IMR-90 (cell line): ENCODE results near the gene RAP2A. TPM values are rescaled to one million over a fixed set of nuclear protein-coding genes. Genes with fewer than 3 reads are reported as not detected.

ENCODE experiments used
- ATAC-seq: fragments of 200-7000 bp; cut with Tn5 transposase; 2 replicates; pipeline ENCODE4 v1.9.1; 2020; ENCODE audit warnings: low read depth, mild to moderate bottlenecking, moderate library complexity
- BruUV-seq: library from RNA; stranded (reverse); fragments of 400-500 nt; replicated peaks from 2 replicates; lab custom pipeline; 2021; lab: Mats Ljungman, UMichigan
- CTCF ChIA-PET: fragments of 300-600 bp; formaldehyde crosslinking; extraction: SDS; loops from one replicate; lab custom pipeline; 2021; ENCODE audit warnings: antibody characterized with exemption; lab: Yijun Ruan, JAX
- POLR2A ChIA-PET: fragments of 300-600 bp; sonication (Branson Sonifier 250); formaldehyde crosslinking; loops from one replicate; lab custom pipeline; 2022; ENCODE audit warnings: antibody characterized with exemption; ENCODE audit not compliant: unreplicated experiment; lab: Charles Lee
- DNase-seq: peaks from one replicate; pipeline ENCODE4 v3.0.0; 2013
- H2AFZ ChIP-seq: replicated peaks from 2 replicates; pipeline ENCODE3; 2013; ENCODE audit warnings: low read length, mild to moderate bottlenecking; ENCODE audit not compliant: poor library complexity
- H2AK5ac ChIP-seq: 2 replicates; pipeline ENCODE4 v1.6.1; 2013; ENCODE audit warnings: low read depth, low read length, inconsistent platforms
- H2AK9ac ChIP-seq: replicated peaks from 2 replicates; pipeline ENCODE3; 2013; ENCODE audit warnings: mild to moderate bottlenecking, low read depth, low read length, moderate library complexity; ENCODE audit not compliant: poor library complexity
- H2BK120ac ChIP-seq: 2 replicates; pipeline ENCODE4 v1.6.1; 2013; ENCODE audit warnings: low read depth, low read length, inconsistent platforms
- H2BK15ac ChIP-seq: 3 replicates; pipeline ENCODE4 v1.6.1; 2013; ENCODE audit warnings: low read depth, low read length, inconsistent platforms
- H2BK20ac ChIP-seq: 2 replicates; pipeline ENCODE4 v1.6.1; 2013; ENCODE audit warnings: low read depth, mild to moderate bottlenecking, inconsistent platforms, low read length, moderate library complexity
- H2BK5ac ChIP-seq: 2 replicates; pipeline ENCODE4 v1.6.1; 2013; ENCODE audit warnings: mild to moderate bottlenecking, low read depth, low read length, inconsistent platforms; ENCODE audit not compliant: poor library complexity, severe bottlenecking
- H3K14ac ChIP-seq: replicated peaks from 2 replicates; pipeline ENCODE4 v1.6.1; 2013; ENCODE audit warnings: low read depth, low read length, inconsistent platforms
- H3K18ac ChIP-seq: 2 replicates; pipeline ENCODE4 v1.6.1; 2013; ENCODE audit warnings: low read depth, low read length, control low read depth
- H3K23ac ChIP-seq: 2 replicates; pipeline ENCODE4 v1.6.1; 2013; ENCODE audit warnings: low read depth, low read length, inconsistent platforms
- H3K27ac ChIP-seq: 2 replicates; pipeline ENCODE4 v1.5.1; 2013; ENCODE audit warnings: mild to moderate bottlenecking, control low read depth, low read length; ENCODE audit not compliant: insufficient read depth
- H3K27me3 ChIP-seq: 2 replicates; pipeline ENCODE4 v1.6.1; 2013; ENCODE audit warnings: low read length; ENCODE audit not compliant: control insufficient read depth, insufficient read depth
- H3K36me3 ChIP-seq: 2 replicates; pipeline ENCODE4 v1.6.1; 2013; ENCODE audit warnings: low read length, mixed read lengths; ENCODE audit not compliant: control insufficient read depth, insufficient read depth
- H3K4ac ChIP-seq: 2 replicates; pipeline ENCODE4 v1.6.1; 2013; ENCODE audit warnings: low read depth, low read length, inconsistent platforms
- H3K4me1 ChIP-seq: 2 replicates; pipeline ENCODE4 v1.6.1; 2013; ENCODE audit warnings: low read length, mixed read lengths; ENCODE audit not compliant: control insufficient read depth, insufficient read depth
- H3K4me2 ChIP-seq: 2 replicates; pipeline ENCODE4 v1.6.1; 2013; ENCODE audit warnings: low read depth, mild to moderate bottlenecking, control low read depth, low read length, moderate library complexity
- H3K4me3 ChIP-seq: 2 replicates; pipeline ENCODE4 v1.5.1; 2013; ENCODE audit warnings: low read depth, mild to moderate bottlenecking, control low read depth, low read length, moderate library complexity; ENCODE audit not compliant: insufficient read depth
- H3K56ac ChIP-seq: 2 replicates; pipeline ENCODE4 v1.6.1; 2013; ENCODE audit warnings: low read length, inconsistent platforms; ENCODE audit not compliant: insufficient read depth; ENCODE audit errors: extremely low read depth
- H3K79me1 ChIP-seq, 2 experiments: 2 replicates each; pipeline ENCODE4 v1.6.1; 2013; ENCODE audit warnings: low read length in 2 of 2, inconsistent platforms in 1 of 2, low read depth in 1 of 2
- H3K9ac ChIP-seq: 2 replicates; pipeline ENCODE4 v1.6.1; 2013; ENCODE audit warnings: low read depth, low read length, control low read depth
- H3K9me1 ChIP-seq: 2 replicates; pipeline ENCODE4 v1.6.1; 2013; ENCODE audit warnings: low read length, inconsistent platforms; ENCODE audit not compliant: insufficient read depth
- H3K9me3 ChIP-seq: 2 replicates; pipeline ENCODE4 v1.6.1; 2013; ENCODE audit warnings: low read length; ENCODE audit not compliant: control insufficient read depth, insufficient read depth
- H4K20me1 ChIP-seq: 2 replicates; pipeline ENCODE4 v1.6.1; 2013; ENCODE audit warnings: low read length, inconsistent platforms; ENCODE audit not compliant: insufficient read depth
- H4K5ac ChIP-seq: 2 replicates; pipeline ENCODE4 v1.6.1; 2013; ENCODE audit warnings: mild to moderate bottlenecking, low read depth, low read length, control low read depth
- H4K8ac ChIP-seq, 2 experiments: 2 replicates each; pipeline ENCODE4 v1.6.1; 2013; ENCODE audit warnings: low read depth in 2 of 2, low read length in 2 of 2, control low read depth in 1 of 2, inconsistent platforms in 1 of 2
- H4K91ac ChIP-seq: 2 replicates; pipeline ENCODE4 v1.6.1; 2013; ENCODE audit warnings: low read depth, low read length, inconsistent platforms; ENCODE audit not compliant: insufficient read depth
- BHLHE40 ChIP-seq: fragments of 150-350 bp; IDR thresholded peaks from 2 replicates; pipeline ENCODE4 v1.6.1; 2016; ENCODE audit warnings: mild to moderate bottlenecking, low read depth, low read length
- CHD1 ChIP-seq: IDR thresholded peaks from 2 replicates; pipeline ENCODE4 v1.6.1; 2012; ENCODE audit warnings: low read depth, low read length, improper control_type of control experiment
- MAFK ChIP-seq: IDR thresholded peaks from 2 replicates; pipeline ENCODE4 v1.6.1; 2012; ENCODE audit warnings: low read depth, low read length, improper control_type of control experiment
- MAZ ChIP-seq: IDR thresholded peaks from 2 replicates; pipeline ENCODE4 v1.6.1; 2012; ENCODE audit warnings: low read depth, mild to moderate bottlenecking, low read length, improper control_type of control experiment, moderate library complexity, borderline replicate concordance
- MXI1 ChIP-seq: IDR thresholded peaks from 2 replicates; pipeline ENCODE4 v1.6.1; 2012; ENCODE audit warnings: low read depth, mild to moderate bottlenecking, low read length, moderate library complexity, borderline replicate concordance
- NFE2L2 ChIP-seq: fragments of 150-350 bp; IDR thresholded peaks from 2 replicates; pipeline ENCODE4 v1.6.1; 2016; ENCODE audit warnings: low read depth, mild to moderate bottlenecking, low read length
- POLR2A ChIP-seq: IDR thresholded peaks from 2 replicates; pipeline ENCODE4 v1.6.1; 2012; ENCODE audit warnings: mild to moderate bottlenecking, low read depth, low read length
- RAD21 ChIP-seq: IDR thresholded peaks from 2 replicates; pipeline ENCODE4 v1.6.1; 2012; ENCODE audit warnings: low read length, improper control_type of control experiment
- RCOR1 ChIP-seq: IDR thresholded peaks from 2 replicates; pipeline ENCODE4 v1.6.1; 2012; ENCODE audit warnings: mild to moderate bottlenecking, low read length, improper control_type of control experiment; ENCODE audit not compliant: insufficient replicate concordance
- RFX5 ChIP-seq: IDR thresholded peaks from 2 replicates; pipeline ENCODE4 v1.8.0; 2012; ENCODE audit warnings: low read depth, mild to moderate bottlenecking, low read length, moderate library complexity
- SMC3 ChIP-seq: fragments of 150-350 bp; IDR thresholded peaks from 2 replicates; pipeline ENCODE4 v1.6.1; 2016; ENCODE audit warnings: low read depth, mild to moderate bottlenecking, antibody characterized with exemption, low read length, moderate library complexity
- WGBS, 2 experiments: methylation state at CpG; one replicate each; pipeline versions ENCODE4 v1.1.5 to v1.1.7; 2013; ENCODE audit warnings: missing lambda C conversion rate in 2 of 2; ENCODE audit not compliant: insufficient read length in 1 of 2; ENCODE audit errors: extremely low coverage in 2 of 2; 5-methylcytosine and 5-hydroxymethylcytosine counted together
- dilution Hi-C: fragments of 300-500 bp; cut with HindIII; formaldehyde crosslinking; loops from one replicate; pipeline ENCODE4 v1.14.3; 2018; ENCODE audit warnings: low sequenced_read_pairs; ENCODE audit not compliant: unreplicated experiment
- in situ Hi-C: fragments of 300-500 bp; cut with MboI; formaldehyde crosslinking; loops from 3 replicates; pipeline ENCODE4 v1.14.3; 2019; ENCODE audit warnings: low sequenced_read_pairs, inconsistent platforms, mixed read lengths
- intact Hi-C: fragments of 100-400 bp; cut with micrococcal nuclease; formaldehyde crosslinking; loops from 2 replicates; pipeline ENCODE4 v1.10.0; 2022
- polyA plus RNA-seq, 3 experiments: library from polyadenylated mRNA; depleted of rRNA; stranded (reverse); fragments of >200 nt; gene quantifications; 2 replicates each; pipeline ENCODE4 v1.2.3, GENCODE V29; 2012; ENCODE audit warnings: low replicate concordance in 1 of 3
- total RNA-seq: library from RNA; depleted of rRNA; stranded (reverse); fragments of >200 nt; gene quantifications from 2 replicates; pipeline ENCODE4 v1.2.3, GENCODE V29; 2012
- TF ChIP-seq, protein P1 (sequence below): fragments of 150-350 bp; IDR thresholded peaks from 2 replicates; pipeline ENCODE4 v1.6.1; 2017; ENCODE audit warnings: mild to moderate bottlenecking, antibody characterized with exemption, low read length, low read depth
- TF ChIP-seq, protein P2 (sequence below): fragments of 150-350 bp; IDR thresholded peaks from 2 replicates; pipeline ENCODE4 v1.6.1; 2016; ENCODE audit warnings: low read depth, mild to moderate bottlenecking, low read length, moderate library complexity, borderline replicate concordance

RAP2A gene
- total and polyA plus RNA-seq, 2 of the 4 experiments (the other 2 are of a cell fraction) = 6.4 to 21.0 TPM

DNA sequence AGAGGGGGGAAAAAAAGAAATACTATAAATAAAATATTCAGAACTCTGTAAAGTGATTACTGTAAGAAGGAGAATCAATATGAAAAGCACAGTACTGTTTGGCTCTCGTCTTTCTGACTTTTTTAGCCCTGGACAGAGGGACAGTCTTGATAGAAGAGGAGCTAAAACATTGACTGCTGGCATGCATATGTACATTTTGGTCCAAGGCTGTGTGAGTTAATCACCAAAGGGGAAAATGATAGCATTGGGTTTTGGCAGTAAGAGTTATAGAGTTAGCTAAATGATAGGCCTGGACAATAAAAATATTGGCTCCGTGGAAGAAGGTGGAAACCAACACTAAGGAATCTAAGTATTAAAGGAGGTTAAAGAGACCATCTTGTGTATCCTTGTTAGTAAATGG, 50.3 kb downstream of the RAP2A start:
- H3K56ac ChIP-seq = no peak overlapping the region
- no peak overlapping the region for H3K23ac ChIP-seq
- no peak overlapping the region for H2BK5ac ChIP-seq
- H4K5ac ChIP-seq = no peak overlapping the region
- no peak overlapping the region for H3K27ac ChIP-seq
- H3K9ac ChIP-seq = no peak overlapping the region
- no peak overlapping the region for H3K4ac ChIP-seq
- no peak overlapping the region for H2BK120ac ChIP-seq
- no peaks in the 10 kb centered on the region for H3K36me3 ChIP-seq
- no peaks in the 10 kb centered on the region for H3K79me1 ChIP-seq
- no peak overlapping the region for H3K18ac ChIP-seq
- DNase-seq (no peak), ATAC-seq (no peak)
- 47% methylated on average over 2 of the region's 2 CpGs; no CpG with 5 or more reads in 1 of the 2 experiments for WGBS, 2 experiments
- H2BK15ac ChIP-seq = no peak overlapping the region
- no peak overlapping the region for H2AFZ ChIP-seq
- no peak overlapping the region for H2AK9ac ChIP-seq
- ChIA-PET POLR2A (no interaction called here), CTCF (interaction anchor here (1.3 kb wide), 1 partner anchor 51 kb away, joined by 3 read pairs; no protein-coding TSS in a partner anchor)
- H4K91ac ChIP-seq = no peak overlapping the region
- H2AK5ac ChIP-seq = no peak overlapping the region; the same call in 1 of the 2 replicates
- H3K4me3 ChIP-seq = no peak overlapping the region
- H3K9me3 ChIP-seq = no peaks in the 10 kb centered on the region
- no peak overlapping the region for H2BK20ac ChIP-seq
- H3K27me3 ChIP-seq = no peaks in the 10 kb centered on the region
- in situ Hi-C loops = no loop called here
- intact Hi-C loops = no loop called here
- H3K14ac ChIP-seq = no peak overlapping the region
- dilution Hi-C loops = no loop called here
- no peaks in the 10 kb centered on the region for H4K20me1 ChIP-seq
- H4K8ac ChIP-seq = no peak overlapping the region
- no TSS peak for BruUV-seq
- TF ChIP-seq RAD21 (no peak), RFX5 (no peak), NFE2L2 (no peak), MXI1 (no peak), SMC3 (no peak), BHLHE40 (no peak), RCOR1 (no peak), POLR2A (no peak), MAZ (no peak), MAFK (no peak), CHD1 (no peak)
- TF ChIP-seq, protein P1, sequence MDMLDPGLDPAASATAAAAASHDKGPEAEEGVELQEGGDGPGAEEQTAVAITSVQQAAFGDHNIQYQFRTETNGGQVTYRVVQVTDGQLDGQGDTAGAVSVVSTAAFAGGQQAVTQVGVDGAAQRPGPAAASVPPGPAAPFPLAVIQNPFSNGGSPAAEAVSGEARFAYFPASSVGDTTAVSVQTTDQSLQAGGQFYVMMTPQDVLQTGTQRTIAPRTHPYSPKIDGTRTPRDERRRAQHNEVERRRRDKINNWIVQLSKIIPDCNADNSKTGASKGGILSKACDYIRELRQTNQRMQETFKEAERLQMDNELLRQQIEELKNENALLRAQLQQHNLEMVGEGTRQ = no peak
- TF ChIP-seq, protein P2, sequence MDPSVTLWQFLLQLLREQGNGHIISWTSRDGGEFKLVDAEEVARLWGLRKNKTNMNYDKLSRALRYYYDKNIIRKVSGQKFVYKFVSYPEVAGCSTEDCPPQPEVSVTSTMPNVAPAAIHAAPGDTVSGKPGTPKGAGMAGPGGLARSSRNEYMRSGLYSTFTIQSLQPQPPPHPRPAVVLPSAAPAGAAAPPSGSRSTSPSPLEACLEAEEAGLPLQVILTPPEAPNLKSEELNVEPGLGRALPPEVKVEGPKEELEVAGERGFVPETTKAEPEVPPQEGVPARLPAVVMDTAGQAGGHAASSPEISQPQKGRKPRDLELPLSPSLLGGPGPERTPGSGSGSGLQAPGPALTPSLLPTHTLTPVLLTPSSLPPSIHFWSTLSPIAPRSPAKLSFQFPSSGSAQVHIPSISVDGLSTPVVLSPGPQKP = no peak
- no peaks in the 10 kb centered on the region for H3K9me1 ChIP-seq
- peaks cover 2% of the 10 kb centered on the region for H3K4me1 ChIP-seq
- no peak overlapping the region for H3K4me2 ChIP-seq
